ENCODE measurements around the gene MAPK11.

DNA sequence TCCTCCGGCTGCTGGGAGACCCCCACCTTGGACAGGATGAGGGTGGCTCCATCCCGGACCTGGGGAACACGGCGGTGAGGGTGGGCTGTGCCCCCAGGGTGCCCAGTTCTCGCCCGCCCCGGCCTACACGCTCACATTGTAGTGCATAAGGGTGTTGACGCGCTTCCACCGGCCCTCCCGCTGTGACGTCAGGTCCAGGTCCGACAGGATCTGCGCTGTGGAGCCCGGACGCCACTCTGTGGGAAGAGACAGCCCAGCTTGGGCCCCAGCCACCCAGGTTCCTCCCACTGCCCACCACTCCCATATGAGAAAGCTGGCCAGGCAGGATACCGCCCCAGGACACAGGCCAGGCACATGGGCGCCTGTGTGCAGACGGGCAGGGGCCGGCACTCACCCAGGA is 8.3 kb upstream of the MAPK11 start:
- TF ChIP-seq, protein P1, sequence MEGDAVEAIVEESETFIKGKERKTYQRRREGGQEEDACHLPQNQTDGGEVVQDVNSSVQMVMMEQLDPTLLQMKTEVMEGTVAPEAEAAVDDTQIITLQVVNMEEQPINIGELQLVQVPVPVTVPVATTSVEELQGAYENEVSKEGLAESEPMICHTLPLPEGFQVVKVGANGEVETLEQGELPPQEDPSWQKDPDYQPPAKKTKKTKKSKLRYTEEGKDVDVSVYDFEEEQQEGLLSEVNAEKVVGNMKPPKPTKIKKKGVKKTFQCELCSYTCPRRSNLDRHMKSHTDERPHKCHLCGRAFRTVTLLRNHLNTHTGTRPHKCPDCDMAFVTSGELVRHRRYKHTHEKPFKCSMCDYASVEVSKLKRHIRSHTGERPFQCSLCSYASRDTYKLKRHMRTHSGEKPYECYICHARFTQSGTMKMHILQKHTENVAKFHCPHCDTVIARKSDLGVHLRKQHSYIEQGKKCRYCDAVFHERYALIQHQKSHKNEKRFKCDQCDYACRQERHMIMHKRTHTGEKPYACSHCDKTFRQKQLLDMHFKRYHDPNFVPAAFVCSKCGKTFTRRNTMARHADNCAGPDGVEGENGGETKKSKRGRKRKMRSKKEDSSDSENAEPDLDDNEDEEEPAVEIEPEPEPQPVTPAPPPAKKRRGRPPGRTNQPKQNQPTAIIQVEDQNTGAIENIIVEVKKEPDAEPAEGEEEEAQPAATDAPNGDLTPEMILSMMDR (conservative IDR thresholded peaks at IDR 0.05) = no peak
- TF ChIP-seq EZH2 (IDR thresholded peaks at IDR 0.05; ENCODE audit: low read depth) = no peak

All from PC-9 (cell line).